HG03039 (cell line): ENCODE measurements around the gene CDK12.

Experiments used
- ATAC-seq: cut with Tn5 transposase; IDR thresholded peaks from one replicate; pipeline ENCODE4 v1.9.1; 2021; ENCODE audit warnings: mild to moderate bottlenecking, moderate library complexity; ENCODE audit not compliant: unreplicated experiment

Gene CDK12

DNA sequence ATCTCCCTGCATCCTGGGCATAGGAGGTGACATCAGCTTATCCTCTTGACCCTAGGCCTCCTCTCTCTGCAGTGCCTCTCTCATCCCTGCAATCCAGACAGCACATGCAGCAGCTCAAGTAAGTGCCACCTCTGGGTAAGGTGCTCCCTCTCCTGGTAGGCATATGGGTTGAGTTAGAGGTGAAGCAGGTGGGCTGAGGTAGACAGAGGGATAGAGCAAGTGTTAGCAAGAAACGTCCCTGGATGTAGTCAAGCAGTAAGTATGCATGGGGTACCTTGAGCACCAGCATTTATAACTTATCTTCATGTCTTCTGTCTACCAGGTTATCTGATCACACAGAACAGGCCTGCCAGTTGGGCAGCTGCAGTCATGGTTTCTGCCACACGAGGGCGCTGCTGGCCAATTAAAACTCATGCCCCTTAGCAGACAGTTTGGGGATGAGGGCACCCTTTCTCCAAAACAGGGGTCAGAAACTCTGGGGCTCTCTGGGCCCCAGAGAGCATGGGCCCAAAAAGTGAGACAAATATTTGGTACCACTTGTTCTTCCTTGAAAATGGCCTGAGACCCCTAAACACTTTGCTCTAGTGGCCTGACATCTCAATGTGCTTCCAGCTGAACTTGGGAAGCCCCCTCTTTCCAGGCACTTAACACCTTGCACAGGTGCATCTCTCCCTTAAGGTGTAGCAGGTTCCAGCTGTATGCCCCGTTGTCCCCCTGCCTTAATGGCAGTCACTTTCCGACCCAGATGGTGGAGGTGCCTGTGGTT is 86.6 kb downstream of the CDK12 start:
- ATAC-seq: no peak

DNA sequence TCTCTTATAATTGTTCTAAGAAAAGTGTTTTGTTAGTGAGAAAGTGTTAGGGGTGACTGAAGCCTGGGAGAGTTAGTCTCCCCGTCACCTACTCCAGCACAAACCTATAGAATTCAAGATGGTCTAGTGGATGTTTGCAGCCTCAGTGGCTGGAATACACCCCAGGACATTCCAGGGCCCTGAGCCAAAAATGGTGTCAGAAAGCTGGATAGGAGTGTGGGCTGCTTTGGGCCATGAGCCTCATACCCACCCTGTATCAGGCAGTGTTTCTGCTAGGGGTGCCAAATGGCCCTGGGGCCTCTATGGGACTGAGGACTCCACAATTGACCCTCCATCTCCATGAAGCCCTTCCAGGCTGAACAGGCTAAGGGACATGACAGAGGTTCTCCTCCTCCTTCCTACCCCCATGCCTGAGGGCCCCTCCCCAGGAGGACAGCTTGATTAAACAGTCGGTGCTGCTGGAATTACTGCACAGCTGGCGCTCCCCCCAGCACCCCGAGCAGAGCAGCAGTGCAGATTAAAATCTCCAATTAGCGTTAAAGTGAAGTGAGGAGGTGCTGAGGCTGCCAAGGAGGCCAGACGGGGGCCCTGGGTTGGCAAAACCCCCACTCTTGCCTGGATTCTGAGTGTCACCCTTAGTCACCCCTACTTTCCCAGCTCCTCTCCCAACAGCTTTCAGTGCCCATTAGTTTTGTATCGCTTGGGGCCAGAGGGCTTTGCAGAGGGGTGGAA is 87.4 kb downstream of the CDK12 start:
- no peak for ATAC-seq

GRCh38 chr17:39549747-39550573 is 88.7 kb downstream of the CDK12 start:
- no peak for ATAC-seq

DNA sequence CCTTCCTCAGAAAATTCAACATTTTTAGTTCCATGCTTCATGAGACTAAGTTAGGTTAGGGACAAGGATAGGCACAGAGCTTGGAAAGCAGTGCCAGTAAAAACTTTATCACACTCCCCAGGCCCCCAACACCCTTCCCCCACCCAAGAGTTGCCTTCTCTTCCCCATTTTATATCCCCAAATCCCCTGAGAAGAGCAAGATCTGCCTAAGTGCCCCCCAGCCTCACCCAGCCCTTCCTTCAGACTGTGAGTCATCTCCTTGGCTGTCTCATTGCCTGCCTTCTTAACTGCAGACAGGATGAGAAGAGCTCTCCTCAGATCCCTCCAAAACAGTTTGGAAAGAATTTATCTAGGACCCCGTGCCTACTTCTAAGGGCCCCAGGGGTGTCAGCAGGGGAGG is 90.6 kb downstream of the CDK12 start:
- no peak for ATAC-seq

DNA sequence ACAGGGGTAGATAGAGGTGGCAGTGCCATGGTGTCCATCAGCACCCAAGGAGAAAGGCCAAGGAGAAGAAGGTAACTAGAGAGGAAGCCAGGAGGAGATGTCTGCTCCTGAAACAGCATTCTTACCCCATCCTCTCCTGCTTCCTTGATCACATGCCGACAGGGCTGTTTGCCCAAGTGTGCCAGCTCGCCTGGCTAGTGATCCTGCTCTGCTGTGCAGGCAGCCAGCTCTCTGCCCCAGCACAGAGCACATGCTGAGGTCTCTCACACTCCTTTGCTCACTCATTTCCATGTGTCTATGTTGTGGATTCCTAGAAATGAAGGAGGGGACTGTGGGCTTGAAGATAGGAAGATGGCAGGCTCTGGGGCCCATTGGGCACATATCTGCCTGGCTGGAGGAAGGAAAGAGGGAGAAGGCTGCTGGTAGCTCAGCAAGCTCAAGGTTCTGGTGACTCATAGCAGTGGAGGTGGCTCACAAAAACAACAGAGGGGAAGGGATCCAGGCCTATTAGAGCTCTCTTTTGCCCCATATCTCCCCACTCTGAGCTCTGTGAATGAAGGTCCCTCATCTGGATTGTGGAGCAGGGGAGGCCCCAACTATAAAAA is 92.2 kb downstream of the CDK12 start:
- no peak for ATAC-seq

DNA sequence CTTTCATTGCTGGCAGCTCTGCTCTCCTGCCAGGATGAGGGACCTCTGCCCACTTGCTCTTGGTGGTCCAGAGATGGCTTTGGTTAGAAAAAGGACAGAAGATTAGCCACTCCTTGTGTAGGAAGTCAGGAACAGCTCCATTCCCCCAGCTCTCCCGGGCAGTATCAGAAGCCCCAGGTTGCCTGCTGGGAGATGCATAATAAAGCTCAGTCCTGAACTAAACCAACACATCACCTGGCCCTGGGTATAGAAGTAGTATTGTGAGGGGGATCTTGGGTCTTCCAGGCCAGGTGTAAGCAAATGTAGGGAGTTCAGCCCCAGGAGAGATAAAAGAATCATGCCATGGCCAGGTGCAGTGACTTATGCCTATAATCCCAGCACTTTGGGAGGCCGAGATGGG is 94.1 kb downstream of the CDK12 start:
- ATAC-seq: no peak

- ATAC-seq: no peak
These were observed 95.1 kb downstream of the CDK12 start for GRCh38 chr17:39556423-39556822.

DNA sequence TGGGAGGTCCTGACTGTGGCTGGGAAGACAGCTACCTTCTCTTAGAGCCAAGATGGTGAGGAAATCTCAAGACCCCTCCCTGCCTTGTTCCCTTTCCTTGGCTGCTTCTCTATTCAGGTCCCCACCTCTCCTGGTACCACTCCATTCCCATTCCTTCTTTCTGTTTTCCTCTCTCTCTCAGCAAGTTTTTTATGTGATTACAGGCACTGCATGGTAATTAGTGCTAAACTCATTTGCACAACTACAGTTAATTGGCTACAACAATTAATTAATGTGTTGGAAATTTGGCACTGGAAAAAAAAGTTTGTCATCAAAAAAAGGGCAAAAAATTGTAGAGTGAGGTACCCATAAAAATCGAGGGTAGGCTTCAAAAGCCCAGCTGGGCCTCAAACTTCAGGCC is 101.1 kb downstream of the CDK12 start:
- ATAC-seq: no peak

- no peak for ATAC-seq
These were observed 101.7 kb downstream of the CDK12 start for GRCh38 chr17:39562976-39563375.

GRCh38 chr17:39563476-39563875 is 102.2 kb downstream of the CDK12 start:
- no peak for ATAC-seq

- ATAC-seq: no peak
These were observed 103.0 kb downstream of the CDK12 start for GRCh38 chr17:39564211-39564848.

DNA sequence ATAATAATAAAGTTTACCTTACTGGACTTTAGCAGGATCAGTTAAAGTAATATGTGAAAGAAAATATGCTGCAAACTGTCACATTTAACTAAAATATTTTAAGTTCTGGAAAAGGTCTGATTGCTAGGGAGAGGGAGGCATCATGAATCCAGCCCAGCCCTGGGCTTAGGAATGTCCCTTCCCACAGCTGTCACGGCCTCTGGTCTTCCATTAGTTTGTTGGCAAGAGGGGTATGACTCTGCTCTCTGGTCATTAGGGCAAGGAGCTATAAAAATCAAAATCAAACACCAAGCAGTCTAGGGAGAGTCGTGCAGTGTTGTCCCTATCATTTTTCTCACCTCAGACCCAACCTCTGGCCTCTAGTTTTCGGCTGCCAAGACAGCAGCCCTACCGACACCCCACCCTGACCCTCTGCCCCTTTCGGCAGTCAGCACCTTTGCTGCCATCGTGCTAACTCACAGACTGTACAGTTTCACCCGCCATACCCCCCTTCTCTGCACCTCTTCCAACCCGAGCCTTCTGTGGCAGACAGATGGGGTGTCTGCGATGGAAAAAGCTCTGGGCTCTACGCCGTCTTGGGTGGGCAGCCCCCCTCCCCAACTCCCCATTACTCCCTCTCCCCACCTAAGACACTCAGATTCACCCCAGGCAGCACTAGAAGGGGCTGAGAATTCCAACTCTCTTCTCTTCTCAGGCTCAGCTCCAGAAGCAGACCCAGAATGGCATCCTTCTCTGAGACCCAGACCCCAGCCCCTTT is 105.0 kb downstream of the CDK12 start:
- no peak for ATAC-seq

GRCh38 chr17:39568702-39569101 is 107.4 kb downstream of the CDK12 start:
- no peak for ATAC-seq

DNA sequence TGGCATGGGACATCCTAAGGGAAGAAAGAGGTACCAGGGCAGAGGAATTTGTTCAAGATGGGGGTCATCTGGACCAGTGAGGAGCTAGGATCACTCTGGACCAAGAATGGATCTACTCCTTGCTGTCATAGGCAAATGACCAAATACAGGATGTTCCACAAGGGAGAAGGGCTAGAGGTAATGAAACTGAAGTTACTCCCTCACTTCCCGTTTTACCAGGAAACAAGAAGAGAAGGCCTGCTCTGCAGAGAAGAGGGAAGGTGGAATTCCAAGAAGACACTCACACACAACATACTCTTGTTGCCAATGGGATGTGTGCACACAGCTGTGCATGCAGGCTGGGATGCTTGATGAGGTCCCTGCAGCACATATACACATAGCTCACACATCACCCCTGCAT is 107.8 kb downstream of the CDK12 start:
- no peak for ATAC-seq

DNA sequence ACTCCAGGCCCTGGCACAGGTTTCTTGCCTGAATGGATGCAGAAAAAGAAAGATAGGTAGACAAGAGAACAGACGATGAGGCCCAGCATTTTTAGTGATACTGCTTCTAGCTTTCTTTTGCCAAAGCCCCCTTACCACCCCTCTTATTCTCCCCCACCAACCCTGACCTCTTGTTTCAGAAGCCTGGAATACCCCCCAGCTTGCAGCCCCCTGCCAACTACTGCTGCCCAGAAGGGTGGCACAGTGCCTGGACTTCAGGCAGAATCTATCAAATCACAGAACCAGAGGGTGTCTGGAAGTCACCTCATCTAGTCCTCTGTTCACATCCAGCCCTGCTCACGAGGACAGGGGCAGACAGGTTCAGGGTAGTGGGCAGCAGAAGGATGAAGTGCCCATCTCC is 110.8 kb downstream of the CDK12 start:
- ATAC-seq: no peak

DNA sequence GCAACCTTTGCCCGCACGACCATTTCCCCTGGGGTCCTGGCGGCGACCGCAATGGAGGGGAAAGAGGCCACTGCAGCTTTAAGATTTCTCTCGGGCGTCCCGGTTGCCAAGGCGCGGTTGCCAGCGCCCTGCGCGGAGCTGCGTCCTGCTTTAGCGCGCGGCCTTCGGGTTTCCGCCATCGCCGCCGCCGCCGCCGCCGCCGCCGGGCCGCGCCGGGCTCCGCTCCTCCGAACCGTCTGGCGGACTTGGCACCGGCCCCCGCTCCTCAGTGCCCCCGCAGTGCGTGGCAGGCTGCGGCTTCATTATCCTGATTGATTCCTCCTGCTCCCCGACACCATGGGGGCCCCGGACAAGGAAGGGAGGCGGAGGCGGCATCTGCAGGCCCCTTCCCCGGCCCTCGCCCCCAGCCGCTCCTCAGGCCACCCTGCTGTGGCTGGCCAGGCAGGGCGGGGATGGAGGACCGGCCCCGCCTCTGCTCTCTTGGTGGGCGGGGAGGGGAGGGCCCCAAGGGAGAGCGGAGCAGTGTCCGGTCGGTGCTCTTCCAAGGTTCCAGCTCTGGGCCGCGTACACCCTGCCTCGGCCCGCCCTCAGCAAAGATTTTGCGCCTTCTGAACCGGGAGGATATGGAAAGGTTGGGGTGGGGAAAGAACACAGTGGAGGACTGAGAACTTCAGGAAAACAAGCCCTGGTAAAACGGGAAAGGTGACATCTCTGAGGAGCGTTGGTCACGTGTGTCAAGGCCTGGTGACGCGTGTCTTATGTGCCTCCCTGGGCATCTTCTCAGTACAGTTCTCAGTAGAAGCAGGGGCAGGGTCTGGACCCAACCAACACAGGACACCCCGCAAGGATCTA is 112.4 kb downstream of the CDK12 start:
- ATAC-seq: no peak

GRCh38 chr17:39576187-39576586 is 114.9 kb downstream of the CDK12 start:
- ATAC-seq: no peak

GRCh38 chr17:39578272-39578671 is 117.0 kb downstream of the CDK12 start:
- ATAC-seq: no peak
